Measurements from ENCODE around the gene DNM3.

- TF ChIP-seq CTCF (conservative IDR thresholded peaks at IDR 0.05 in 1 of 2, IDR thresholded peaks at IDR 0.05 in 1 of 2; ENCODE audit: extremely low read depth in 1 of 2, insufficient read depth in 1 of 2, low read depth in 1 of 2, low read length in 2 of 2): no peak
- TF ChIP-seq EZH2 (IDR thresholded peaks at IDR 0.05; ENCODE audit: borderline replicate concordance, low read length): no peak
Observed at GRCh38 chr1:172147541-172147940, 306.2 kb downstream of the DNM3 start.
